Thoracic aorta (tissue), 2 donors: Measurements from ENCODE around the gene ALDH3B1. TPM values are rescaled to one million over a fixed set of nuclear protein-coding genes. Genes with fewer than 3 reads are reported as not detected.

Source experiments
- ATAC-seq: fragments of 150-250 bp; one replicate; pipeline ENCODE4 v1.8.0; 2017; ENCODE audit warnings: low read depth; ENCODE audit not compliant: insufficient number of reproducible peaks, low FRiP score
- DNase-seq: peaks from one replicate; pipeline ENCODE4 v3.0.0-alpha.2; 2020; ENCODE audit warnings: low spot score
- H3K27ac ChIP-seq, 2 donors: fragments of 200-600 bp; sonication (generic); 1 replicate in 1 of 2; 2 replicates in 1 of 2; pipeline ENCODE4 v1.5.1; 2016; ENCODE audit warnings: mild to moderate bottlenecking in 2 of 2, moderate library complexity in 2 of 2
- H3K27me3 ChIP-seq: fragments of 200-600 bp; sonication (generic); replicated peaks from 2 replicates; pipeline ENCODE4 v1.6.0; 2016; ENCODE audit warnings: mild to moderate bottlenecking; ENCODE audit not compliant: insufficient read depth
- H3K36me3 ChIP-seq: fragments of 200-600 bp; sonication (generic); one replicate; pipeline ENCODE4 v1.5.1; 2016
- H3K4me1 ChIP-seq, 2 donors: fragments of 200-600 bp; sonication (generic); 1 replicate in 1 of 2; 2 replicates in 1 of 2; pipeline versions ENCODE4 v1.5.1 to v1.6.0; 2016; ENCODE audit warnings: low read depth in 2 of 2, mild to moderate bottlenecking in 1 of 2; ENCODE audit not compliant: control insufficient read depth in 1 of 2
- H3K4me3 ChIP-seq: fragments of 200-600 bp; sonication (generic); 2 replicates; pipeline ENCODE4 v1.5.1; 2016; ENCODE audit warnings: mild to moderate bottlenecking
- H3K9me3 ChIP-seq: fragments of 200-600 bp; sonication (generic); 2 replicates; pipeline ENCODE4 v1.5.1; 2016
- total RNA-seq, 2 donors: library from RNA; depleted of rRNA; stranded (reverse); fragments of >200 nt; gene quantifications; one replicate each; pipeline versions ENCODE4 v1.1.0 to v1.2.3, GENCODE V29; 2016
- TF ChIP-seq, protein P1 (sequence below): fragments of 200-600 bp; sonication (generic); IDR thresholded peaks from one replicate; pipeline ENCODE4 v1.5.1; 2019; ENCODE audit warnings: antibody characterized with exemption

Gene ALDH3B1
- total RNA-seq, 2 donors from 2014 or later: 17.6 to 24.2 TPM

GRCh38 chr11:68027667-68028066 lies 17.5 kb downstream of the ALDH3B1 start:
- Histone ChIP-seq H3K9me3 (no peaks in the 10 kb centered on the region), H3K27ac (no peak overlapping the region), H3K36me3 (no peaks in the 10 kb centered on the region), H3K27me3 (no peaks in the 10 kb centered on the region), H3K4me3 (no peak overlapping the region), H3K4me1 (peaks cover 12 to 22% of the 10 kb centered on the region in 2 donors)
- ATAC-seq: no peak
- TF ChIP-seq, protein P1, sequence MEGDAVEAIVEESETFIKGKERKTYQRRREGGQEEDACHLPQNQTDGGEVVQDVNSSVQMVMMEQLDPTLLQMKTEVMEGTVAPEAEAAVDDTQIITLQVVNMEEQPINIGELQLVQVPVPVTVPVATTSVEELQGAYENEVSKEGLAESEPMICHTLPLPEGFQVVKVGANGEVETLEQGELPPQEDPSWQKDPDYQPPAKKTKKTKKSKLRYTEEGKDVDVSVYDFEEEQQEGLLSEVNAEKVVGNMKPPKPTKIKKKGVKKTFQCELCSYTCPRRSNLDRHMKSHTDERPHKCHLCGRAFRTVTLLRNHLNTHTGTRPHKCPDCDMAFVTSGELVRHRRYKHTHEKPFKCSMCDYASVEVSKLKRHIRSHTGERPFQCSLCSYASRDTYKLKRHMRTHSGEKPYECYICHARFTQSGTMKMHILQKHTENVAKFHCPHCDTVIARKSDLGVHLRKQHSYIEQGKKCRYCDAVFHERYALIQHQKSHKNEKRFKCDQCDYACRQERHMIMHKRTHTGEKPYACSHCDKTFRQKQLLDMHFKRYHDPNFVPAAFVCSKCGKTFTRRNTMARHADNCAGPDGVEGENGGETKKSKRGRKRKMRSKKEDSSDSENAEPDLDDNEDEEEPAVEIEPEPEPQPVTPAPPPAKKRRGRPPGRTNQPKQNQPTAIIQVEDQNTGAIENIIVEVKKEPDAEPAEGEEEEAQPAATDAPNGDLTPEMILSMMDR: no peak
- DNase-seq: no peak

DNA sequence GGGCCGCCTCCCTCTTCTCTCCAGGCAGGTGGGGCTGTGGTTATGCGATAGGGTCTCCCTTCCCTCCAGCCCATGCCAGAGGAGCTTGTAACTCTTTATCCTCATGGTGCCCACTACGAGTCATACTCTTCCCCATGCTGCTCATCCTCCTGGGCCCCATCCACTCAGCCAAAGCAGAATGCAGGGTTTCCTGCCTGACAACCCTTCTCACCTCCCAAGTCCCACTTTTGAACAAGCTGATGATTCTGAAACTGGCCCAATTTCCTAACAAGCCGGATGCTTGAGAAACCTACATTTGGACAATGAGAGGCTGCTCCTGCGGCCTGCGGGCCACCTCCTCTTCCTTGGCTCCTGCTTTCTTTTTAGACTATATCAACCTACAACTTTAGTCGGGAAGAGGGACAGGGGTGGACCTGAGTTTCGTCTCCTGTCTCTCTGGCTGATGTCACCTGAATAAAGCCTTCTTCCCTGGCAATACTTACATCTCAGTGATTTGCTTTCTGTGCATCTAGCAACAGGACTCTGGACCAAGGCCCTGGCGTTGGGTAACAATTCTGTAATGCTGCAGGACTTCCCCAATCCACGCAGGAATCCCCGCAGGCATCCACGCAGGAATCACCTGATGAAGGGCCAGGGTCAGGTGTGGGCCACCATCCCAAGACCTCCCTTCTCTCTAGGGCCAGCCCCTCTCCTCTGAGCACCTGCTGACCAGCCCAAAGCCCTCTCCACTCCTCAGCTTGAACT lies 18.8 kb downstream of the ALDH3B1 start:
- DNase-seq (no peak), ATAC-seq (no peak)
- Histone ChIP-seq H3K4me3 (no peak overlapping the region), H3K4me1 (peaks cover 12 to 22% of the 10 kb centered on the region in 2 donors), H3K27ac (no peak overlapping the region), H3K36me3 (peaks cover 6% of the 10 kb centered on the region), H3K27me3 (no peaks in the 10 kb centered on the region), H3K9me3 (no peaks in the 10 kb centered on the region)
- TF ChIP-seq, protein P1: no peak

GRCh38 chr11:68030318-68031143 lies 20.4 kb downstream of the ALDH3B1 start, which contains the start of gene NDUFS8:
NDUFS8 (plus strand) TSS chr11:68030681; CDS start chr11:68032152, 1,471 bp downstream.
- H3K36me3 ChIP-seq: peaks cover 9% of the 10 kb centered on the region
- TF ChIP-seq, protein P1: no peak

DNA sequence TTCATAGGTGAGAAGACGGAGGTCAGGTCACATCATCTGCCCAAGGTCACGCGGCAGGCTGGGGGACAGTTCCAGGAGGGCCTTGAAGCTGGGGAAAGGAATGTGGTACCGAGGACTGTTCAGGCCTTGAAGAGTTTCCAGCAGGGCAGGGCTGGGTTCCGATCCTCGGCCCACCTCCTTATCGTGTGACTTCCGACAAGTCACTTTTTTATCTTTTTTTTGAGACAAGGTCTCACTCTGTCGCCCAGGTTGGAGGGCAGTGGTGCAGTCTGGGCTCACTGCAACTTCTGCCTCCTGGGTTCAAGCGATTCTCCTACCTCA lies 21.0 kb downstream of the ALDH3B1 start:
- Histone ChIP-seq H3K36me3 (peaks cover 9% of the 10 kb centered on the region), H3K27ac (peak overlapping the region; percentile 84 to 86), H3K4me1 (peaks cover 12 to 22% of the 10 kb centered on the region in 2 donors), H3K27me3 (no peaks in the 10 kb centered on the region), H3K9me3 (no peaks in the 10 kb centered on the region), H3K4me3 (peak overlapping the region; percentile 97)
- DNase-seq: no peak
- TF ChIP-seq, protein P1: no peak
- no peak for ATAC-seq

More at GRCh38 chr11:68030318-68031143, 20.4 kb downstream of the ALDH3B1 start, which contains the start of gene NDUFS8:
- Histone ChIP-seq H3K27me3 (no peaks in the 10 kb centered on the region), H3K27ac (peak within 1 kb of the TSS; percentile 84 to 86), H3K4me1 (peaks cover 12 to 22% of the 10 kb centered on the region in 2 donors), H3K4me3 (peak within 1 kb of the TSS; percentile 97), H3K9me3 (no peaks in the 10 kb centered on the region)
- ATAC-seq: peak; percentile 99
- peak; percentile 94 for DNase-seq

GRCh38 chr11:68032003-68032402 lies 21.9 kb downstream of the ALDH3B1 start:
- ATAC-seq (no peak), DNase-seq (no peak)
- Histone ChIP-seq H3K4me1 (peaks cover 16 to 23% of the 10 kb centered on the region in 2 donors), H3K9me3 (no peaks in the 10 kb centered on the region), H3K27ac (no peak overlapping the region), H3K27me3 (no peaks in the 10 kb centered on the region), H3K36me3 (peaks cover 9% of the 10 kb centered on the region), H3K4me3 (no peak overlapping the region)
- TF ChIP-seq, protein P1: no peak
